ENCODE measurements around the gene FASN. TPM values are rescaled to one million over a fixed set of nuclear protein-coding genes. Genes with fewer than 3 reads are reported as not detected.

The FASN gene
- total and polyA plus RNA-seq, 2 of the 13 experiments (the other 11 are each of a cell fraction or from before 2014, with no cell fraction given), result 51.7 to 101 TPM

- TF ChIP-seq ZBTB40 (IDR thresholded peaks at IDR 0.05) (no peak), ZBTB40 (CRISPR knock-in tag; IDR thresholded peaks at IDR 0.05) (0 out of 2 replicates have a peak, but pooled peaks have one; percentile 22), SIX4 (CRISPR knock-in tag; IDR thresholded peaks at IDR 0.05) (no peak), SPEN (CRISPR knock-in tag; IDR thresholded peaks at IDR 0.05; ENCODE audit: low read depth) (no peak), FOXA3 (CRISPR knock-in tag; IDR thresholded peaks at IDR 0.05) (no peak), RXRB (CRISPR knock-in tag; IDR thresholded peaks at IDR 0.05; ENCODE audit: borderline replicate concordance) (no peak), TAF15 (IDR thresholded peaks at IDR 0.05; ENCODE audit: low read depth, low read length, poor library complexity, severe bottlenecking) (peak; percentile 31), CAMTA2 (CRISPR knock-in tag; IDR thresholded peaks at IDR 0.05; ENCODE audit: borderline replicate concordance) (no peak), MAX (IDR thresholded peaks at IDR 0.05) (0 out of 2 replicates have a peak, but pooled peaks have one; percentile 8), ZNF646 (CRISPR knock-in tag; IDR thresholded peaks at IDR 0.05) (no peak), ZNF780A (CRISPR knock-in tag; IDR thresholded peaks at IDR 0.05) (no peak), ZNF549 (CRISPR knock-in tag; IDR thresholded peaks at IDR 0.05) (no peak), ESRRA (CRISPR knock-in tag; IDR thresholded peaks at IDR 0.05; ENCODE audit: low read depth) (no peak; the same call in 1 of the 2 replicates)
Measured at GRCh38 chr17:82076785-82077591, 21.0 kb downstream of the FASN start (continued).

Measured in HepG2 (cell line).